ENCODE data around the gene QPRT.
A peak's percentile ranks its signal among the peaks of the same experiment; 100 is the strongest.

QPRT gene

DNA sequence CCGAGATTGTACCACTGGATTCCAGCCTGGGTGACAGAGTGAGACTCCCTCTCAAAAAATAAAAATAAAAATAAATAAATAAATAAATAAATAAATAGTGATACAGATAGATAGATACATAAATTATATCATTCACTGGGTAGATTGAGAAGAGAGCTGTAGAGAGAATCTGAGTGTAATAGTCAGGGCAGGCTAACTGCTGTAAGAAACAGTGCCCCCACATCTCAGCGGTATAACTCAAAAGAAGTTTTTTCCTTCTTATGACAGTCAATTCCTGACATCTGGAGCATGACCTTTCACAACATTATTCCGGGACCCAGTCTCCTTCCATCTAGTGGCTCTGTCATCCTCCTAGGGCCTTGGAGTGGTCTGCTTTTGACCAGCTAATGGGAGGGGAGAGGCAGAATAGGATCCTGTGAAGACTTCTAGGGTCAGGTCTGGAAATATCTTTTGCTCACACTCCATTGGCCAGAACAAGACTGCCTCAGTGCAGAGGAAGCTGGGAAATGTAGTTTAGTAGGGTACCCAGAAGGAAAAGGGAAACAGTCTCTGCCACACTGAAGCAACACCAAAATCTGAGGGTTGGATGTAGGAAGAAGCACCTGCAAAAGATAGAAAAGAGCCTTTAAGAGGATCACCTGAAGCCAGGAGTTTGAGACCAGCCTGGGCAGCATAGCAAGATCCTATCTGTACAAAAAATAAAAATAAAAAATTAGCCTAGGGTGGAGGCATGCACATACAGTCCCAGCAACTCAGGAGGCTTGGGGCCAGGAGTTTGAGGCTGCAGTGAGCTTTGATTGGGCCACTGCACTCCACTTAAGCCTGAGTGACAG, 3.0 kb upstream of the QPRT start:
- H3K4me1 ChIP-seq (ENCODE audit: low read length), result peaks cover 37% of the 10 kb centered on the region
- H3K36me3 ChIP-seq (replicated peaks; ENCODE audit: low read depth, low read length), result peaks cover 7% of the 10 kb centered on the region
- no peaks in the 10 kb centered on the region for H3K27me3 ChIP-seq (ENCODE audit: low read depth, low read length)
- no peak overlapping the region for H3K4me3 ChIP-seq (ENCODE audit: low read length)
- H3K79me2 ChIP-seq (ENCODE audit: low read length), result peaks cover 17% of the 10 kb centered on the region
- H4K20me1 ChIP-seq (ENCODE audit: insufficient read depth, low read length), result no peaks in the 10 kb centered on the region
- H3K9me3 ChIP-seq (ENCODE audit: insufficient read depth, low read length), result no peaks in the 10 kb centered on the region
- 0 out of 2 replicates have a peak overlapping the region, but pooled peaks have one; percentile 18 for H3K27ac ChIP-seq (ENCODE audit: low read length)
- no peak overlapping the region for H3K4me2 ChIP-seq (ENCODE audit: low read length)
- H2AFZ ChIP-seq (ENCODE audit: low read depth, low read length), result no peak overlapping the region
- no peak overlapping the region for H3K9ac ChIP-seq (ENCODE audit: low read length)
- no peak for TF ChIP-seq EZH2phosphoT487 (IDR thresholded peaks at IDR 0.05; ENCODE audit: low read depth)
- TF ChIP-seq, protein P1, sequence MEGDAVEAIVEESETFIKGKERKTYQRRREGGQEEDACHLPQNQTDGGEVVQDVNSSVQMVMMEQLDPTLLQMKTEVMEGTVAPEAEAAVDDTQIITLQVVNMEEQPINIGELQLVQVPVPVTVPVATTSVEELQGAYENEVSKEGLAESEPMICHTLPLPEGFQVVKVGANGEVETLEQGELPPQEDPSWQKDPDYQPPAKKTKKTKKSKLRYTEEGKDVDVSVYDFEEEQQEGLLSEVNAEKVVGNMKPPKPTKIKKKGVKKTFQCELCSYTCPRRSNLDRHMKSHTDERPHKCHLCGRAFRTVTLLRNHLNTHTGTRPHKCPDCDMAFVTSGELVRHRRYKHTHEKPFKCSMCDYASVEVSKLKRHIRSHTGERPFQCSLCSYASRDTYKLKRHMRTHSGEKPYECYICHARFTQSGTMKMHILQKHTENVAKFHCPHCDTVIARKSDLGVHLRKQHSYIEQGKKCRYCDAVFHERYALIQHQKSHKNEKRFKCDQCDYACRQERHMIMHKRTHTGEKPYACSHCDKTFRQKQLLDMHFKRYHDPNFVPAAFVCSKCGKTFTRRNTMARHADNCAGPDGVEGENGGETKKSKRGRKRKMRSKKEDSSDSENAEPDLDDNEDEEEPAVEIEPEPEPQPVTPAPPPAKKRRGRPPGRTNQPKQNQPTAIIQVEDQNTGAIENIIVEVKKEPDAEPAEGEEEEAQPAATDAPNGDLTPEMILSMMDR (IDR thresholded peaks at IDR 0.05; ENCODE audit: low read depth, low read length), result no peak

DNA sequence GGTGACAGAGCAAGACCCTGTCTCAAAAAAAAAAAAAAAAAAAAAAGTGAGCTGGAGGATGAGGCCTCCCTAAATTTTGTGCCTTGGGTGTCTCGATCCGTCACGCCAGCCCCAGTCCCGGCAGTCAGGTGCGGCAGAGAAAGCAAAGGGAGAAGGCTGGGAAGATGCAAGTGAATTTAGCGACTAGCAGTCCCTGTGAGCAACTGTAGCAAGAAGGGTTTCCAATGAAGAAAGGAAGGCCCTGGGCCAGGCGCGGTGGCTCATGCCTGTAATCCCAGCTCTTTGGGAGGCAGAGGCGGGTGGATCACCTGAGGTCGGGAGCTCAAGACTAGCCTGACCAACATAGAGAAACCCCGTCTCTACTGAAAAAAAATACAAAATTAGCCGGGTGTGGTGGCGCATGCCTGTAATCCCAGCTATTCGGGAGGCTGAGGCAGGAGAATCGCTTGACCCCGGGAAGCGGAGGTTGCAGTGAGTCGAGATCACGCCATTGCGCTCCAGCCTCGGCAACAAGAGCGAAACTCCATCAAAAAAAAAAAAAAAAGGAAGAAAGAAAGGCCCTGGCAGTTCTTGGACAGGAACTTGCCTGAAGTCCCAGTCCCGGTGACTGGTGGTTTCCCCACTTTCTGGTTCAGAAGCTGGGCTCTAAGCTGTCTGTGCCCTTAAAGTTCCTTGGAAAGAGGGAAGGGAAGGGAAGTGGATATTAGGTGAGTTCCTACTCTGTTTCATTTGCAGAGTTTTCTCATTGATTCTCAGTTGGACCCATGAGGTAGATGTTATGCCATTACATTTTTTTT, 1.8 kb upstream of the QPRT start:
- Histone ChIP-seq H3K4me1 (ENCODE audit: low read length) (peaks cover 37% of the 10 kb centered on the region), H3K4me2 (ENCODE audit: low read length) (peak overlapping the region; percentile 7; the same call in 1 of the 2 replicates), H2AFZ (ENCODE audit: low read depth, low read length) (no peak overlapping the region), H3K79me2 (ENCODE audit: low read length) (peaks cover 18% of the 10 kb centered on the region), H4K20me1 (ENCODE audit: insufficient read depth, low read length) (no peaks in the 10 kb centered on the region), H3K27me3 (ENCODE audit: low read depth, low read length) (no peaks in the 10 kb centered on the region), H3K9ac (ENCODE audit: low read length) (no peak overlapping the region), H3K36me3 (replicated peaks; ENCODE audit: low read depth, low read length) (peaks cover 10% of the 10 kb centered on the region), H3K9me3 (ENCODE audit: insufficient read depth, low read length) (no peaks in the 10 kb centered on the region), H3K27ac (ENCODE audit: low read length) (peak overlapping the region; percentile 34; the same call in 1 of the 2 replicates), H3K4me3 (ENCODE audit: low read length) (no peak overlapping the region)
- TF ChIP-seq, protein P1 (IDR thresholded peaks at IDR 0.05; ENCODE audit: low read depth, low read length), result no peak
- TF ChIP-seq EZH2phosphoT487 (IDR thresholded peaks at IDR 0.05; ENCODE audit: low read depth), result no peak

DNA sequence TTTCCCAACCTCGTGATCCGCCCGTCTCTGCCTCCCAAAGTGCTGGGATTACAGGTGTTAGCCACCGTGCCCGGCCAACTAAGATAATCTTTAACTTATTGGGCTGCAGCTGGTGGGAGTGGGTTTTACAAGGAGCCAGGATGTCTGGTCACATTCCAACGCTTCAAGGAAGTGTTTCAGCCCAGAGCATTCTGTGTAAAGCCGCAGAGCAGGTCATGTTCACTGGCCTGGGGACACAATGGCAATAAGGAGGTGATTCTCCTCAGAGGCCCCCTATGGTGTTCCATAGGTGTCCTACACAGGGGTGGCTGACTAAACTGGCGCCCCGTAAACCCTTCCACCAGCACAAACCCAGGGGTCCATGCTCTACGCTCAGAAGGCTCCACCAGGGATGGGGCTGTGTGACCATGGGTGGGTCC, 1.2 kb downstream of the QPRT start:
- peak overlapping the region; percentile 98; the same call in 1 of the 2 replicates for H3K9ac ChIP-seq (ENCODE audit: low read length)
- H3K79me2 ChIP-seq (ENCODE audit: low read length), result peaks cover 18% of the 10 kb centered on the region
- H3K36me3 ChIP-seq (replicated peaks; ENCODE audit: low read depth, low read length), result peaks cover 17% of the 10 kb centered on the region
- TF ChIP-seq, protein P1 (IDR thresholded peaks at IDR 0.05; ENCODE audit: low read depth, low read length), result no peak
- no peak for TF ChIP-seq EZH2phosphoT487 (IDR thresholded peaks at IDR 0.05; ENCODE audit: low read depth)
- peaks cover 37% of the 10 kb centered on the region for H3K4me1 ChIP-seq (ENCODE audit: low read length)
- H4K20me1 ChIP-seq (ENCODE audit: insufficient read depth, low read length), result no peaks in the 10 kb centered on the region
- peak overlapping the region; percentile 100 for H3K4me2 ChIP-seq (ENCODE audit: low read length)
- peak overlapping the region; percentile 95 for H3K4me3 ChIP-seq (ENCODE audit: low read length)
- H3K27ac ChIP-seq (ENCODE audit: low read length), result peak overlapping the region; percentile 93
- no peak overlapping the region for H2AFZ ChIP-seq (ENCODE audit: low read depth, low read length)
- H3K9me3 ChIP-seq (ENCODE audit: insufficient read depth, low read length), result no peaks in the 10 kb centered on the region
- H3K27me3 ChIP-seq (ENCODE audit: low read depth, low read length), result no peaks in the 10 kb centered on the region

DNA sequence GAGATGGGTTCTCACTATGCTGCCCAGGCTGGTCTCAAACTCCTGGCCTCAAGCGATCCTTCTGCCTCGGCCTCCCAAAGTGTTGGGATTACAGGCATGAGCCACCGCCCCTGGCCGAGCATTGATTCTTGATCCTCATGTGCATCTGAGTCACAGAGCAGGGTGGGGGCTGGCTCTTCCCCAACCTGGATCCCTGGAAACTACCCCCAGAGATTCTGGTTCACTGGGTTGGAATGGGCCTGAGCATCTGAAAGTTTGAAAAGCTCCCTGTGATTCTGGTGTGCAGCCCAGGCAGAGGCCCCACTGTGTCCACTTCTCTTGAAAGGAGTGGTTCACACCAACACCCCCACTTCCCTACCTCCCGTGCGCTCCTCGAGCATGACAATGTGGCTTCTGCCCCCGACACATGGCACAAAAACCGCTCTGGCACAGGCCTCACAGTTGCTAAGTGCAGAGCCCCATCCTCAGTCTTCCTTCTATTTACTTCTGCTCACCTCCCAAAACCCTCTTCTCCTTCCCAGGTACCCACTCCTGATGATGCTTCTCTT, 4.6 kb downstream of the QPRT start:
- H3K27me3 ChIP-seq (ENCODE audit: low read depth, low read length), result no peaks in the 10 kb centered on the region
- H3K4me1 ChIP-seq (ENCODE audit: low read length), result peaks cover 30% of the 10 kb centered on the region
- TF ChIP-seq, protein P1 (IDR thresholded peaks at IDR 0.05; ENCODE audit: low read depth, low read length), result no peak
- no peak for TF ChIP-seq EZH2phosphoT487 (IDR thresholded peaks at IDR 0.05; ENCODE audit: low read depth)
- no peak overlapping the region for H3K4me2 ChIP-seq (ENCODE audit: low read length)
- no peak overlapping the region for H3K27ac ChIP-seq (ENCODE audit: low read length)
- H3K4me3 ChIP-seq (ENCODE audit: low read length), result no peak overlapping the region
- no peak overlapping the region for H2AFZ ChIP-seq (ENCODE audit: low read depth, low read length)
- no peak overlapping the region for H3K9ac ChIP-seq (ENCODE audit: low read length)
- H4K20me1 ChIP-seq (ENCODE audit: insufficient read depth, low read length), result no peaks in the 10 kb centered on the region
- H3K9me3 ChIP-seq (ENCODE audit: insufficient read depth, low read length), result no peaks in the 10 kb centered on the region
- peaks cover 18% of the 10 kb centered on the region for H3K79me2 ChIP-seq (ENCODE audit: low read length)
- peaks cover 19% of the 10 kb centered on the region for H3K36me3 ChIP-seq (replicated peaks; ENCODE audit: low read depth, low read length)
